Ovary (tissue), 9 donors: ENCODE results near the gene ACAP1. TPM values are rescaled to one million over a fixed set of nuclear protein-coding genes. Genes with fewer than 3 reads are reported as not detected.
A peak's percentile ranks its signal among the peaks of the same experiment; 100 is the strongest.

Experiments
- DNase-seq, 5 donors: peaks; one replicate each; pipeline ENCODE4 v3.0.0-alpha.2; 2019 to 2020
- H3K27ac ChIP-seq, 2 donors: fragments of 200-600 bp; one replicate each; pipeline versions ENCODE4 v1.5.1 to v1.8.0; 2019 to 2022
- H3K27me3 ChIP-seq: fragments of 200-600 bp; one replicate; pipeline ENCODE4 v1.8.0; 2022
- H3K36me3 ChIP-seq: fragments of 200-600 bp; sonication (generic); one replicate; pipeline ENCODE4 v1.5.1; 2019
- H3K4me1 ChIP-seq: one replicate; pipeline ENCODE4 v1.8.1; 2013; ENCODE audit warnings: mild to moderate bottlenecking, moderate library complexity; ENCODE audit not compliant: insufficient read depth
- H3K4me3 ChIP-seq: fragments of 200-600 bp; sonication (generic); one replicate; pipeline ENCODE4 v1.5.1; 2017
- H3K9me3 ChIP-seq, 2 donors: fragments of 200-600 bp in 1 of 2; sonication (generic) in 1 of 2; one replicate each; pipeline versions ENCODE4 v1.5.1 to v1.8.1; 2013 to 2019; ENCODE audit warnings: mild to moderate bottlenecking in 1 of 2, moderate library complexity in 1 of 2
- EP300 ChIP-seq: sonication (generic); formaldehyde crosslinking; IDR thresholded peaks from one replicate; pipeline ENCODE4 v1.6.1; 2017; ENCODE audit warnings: antibody characterized with exemption
- POLR2A ChIP-seq: fragments of 450-650 bp; IDR thresholded peaks from one replicate; pipeline ENCODE4 v1.6.1; 2017; ENCODE audit warnings: antibody characterized with exemption, mild to moderate bottlenecking, moderate library complexity
- WGBS, 3 donors: extraction: QIAGEN DNeasy Blood & Tissue Kit in 1 of 3; methylation state at CpG; one replicate each; pipeline versions ENCODE4 v1.1.5 to v1.1.7; 2013 to 2017; 5-methylcytosine and 5-hydroxymethylcytosine counted together
- intact Hi-C, 4 donors: fragments of 100-400 bp; cut with DNase I; formaldehyde crosslinking; loops; one replicate each; pipeline versions ENCODE4 v1.11.0 to v1.15.1; 2022 to 2023
- polyA plus RNA-seq, 2 donors: library from polyadenylated mRNA; stranded (reverse); fragments of 200-250 nt in 1 of 2; fragments of 350-450 nt in 1 of 2; fragmentation: Illumina TruSeq in 1 of 2; extraction: RNeasy Lipid Tissue Mini Kit (QIAGEN cat#74804) in 1 of 2; gene quantifications; one replicate each; pipeline ENCODE4 v1.2.3, GENCODE V29; 2013 to 2014
- total RNA-seq, 7 donors: library from RNA; depleted of rRNA in 2 of 7; stranded (reverse); fragments of >200 nt in 2 of 7; fragmentation: NEBNext Ultra II Directional in 3 of 7; extraction: Animal tissue kit (Norgen Biotek cat#: 25700) in 3 of 7; gene quantifications; one replicate each; pipeline versions ENCODE4 v1.1.0 to v1.2.4, GENCODE V29; 2016 to 2023
- TF ChIP-seq, protein P1 (sequence below), 3 donors: fragments of 450-650 bp in 2 of 3; fragments of 200-600 bp in 1 of 3; IDR thresholded peaks; one replicate each; pipeline versions ENCODE4 v1.5.1 to v1.8.0; 2016 to 2022; ENCODE audit warnings: antibody characterized with exemption in 3 of 3, mild to moderate bottlenecking in 1 of 3
- donor health status: DM: no; HTN: no; CAD: no; lungs with moderate emphysema.
- donor health status: DM: no; HTN: no; CAD: no.
- donor health status: Bipolar disorder and iron deficiency.
- donor health status: DM: yes; HTN: yes; CAD: no.
- donor health status: DM: no; HTN: no; CAD: no.
- donor health status: DM: yes; HTN: yes; CAD: no.

The ACAP1 gene
- total and polyA plus RNA-seq, 9 donors = 1.9 to 9.4 (median 5.5) TPM

DNA sequence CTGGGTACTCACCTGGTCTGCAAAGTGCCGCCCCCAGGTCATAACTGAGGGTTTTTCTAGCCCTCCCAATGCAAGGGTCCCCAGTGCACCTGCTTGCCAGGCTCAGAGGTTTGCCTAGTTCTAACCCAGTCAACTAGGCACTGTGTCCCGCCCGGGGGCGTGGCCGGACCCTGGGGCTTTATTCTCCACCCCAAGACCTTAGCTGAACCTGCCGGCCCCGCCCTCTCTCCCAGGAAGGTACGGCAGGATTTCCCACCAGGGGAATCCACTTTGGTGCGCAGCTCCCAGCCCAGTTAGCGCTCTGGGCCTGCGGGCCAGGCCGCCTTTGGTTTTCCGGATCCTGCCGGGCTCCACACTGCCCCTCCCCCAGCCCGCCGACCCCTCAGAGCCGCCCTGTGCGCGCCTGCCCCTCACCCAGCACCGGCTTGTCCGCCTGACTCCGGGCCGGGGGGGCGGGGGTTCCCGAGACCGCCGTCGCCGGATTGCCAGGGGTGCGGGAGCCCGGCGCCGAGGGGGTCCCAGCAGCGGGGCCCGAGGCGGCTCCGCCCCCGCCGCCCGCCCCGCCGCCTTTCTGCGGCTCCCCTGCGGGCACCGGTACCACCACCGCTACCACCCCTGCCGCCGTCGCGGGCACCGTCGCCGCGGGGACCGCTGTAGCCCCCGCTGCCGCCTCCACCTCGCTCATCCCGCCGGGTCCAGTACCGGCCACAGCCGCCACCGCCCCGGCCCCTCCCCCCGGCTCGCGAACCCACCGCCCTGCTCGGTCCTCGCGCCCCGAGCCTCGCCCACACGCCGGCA, 42.3 kb upstream of the ACAP1 start:
- Histone ChIP-seq H3K9me3 (no peaks in the 10 kb centered on the region), H3K27ac (no peak overlapping the region), H3K36me3 (no peaks in the 10 kb centered on the region), H3K4me3 (peak overlapping the region; percentile 6), H3K27me3 (peaks cover 3% of the 10 kb centered on the region), H3K4me1 (peaks cover 9% of the 10 kb centered on the region)
- TF ChIP-seq, protein P1, sequence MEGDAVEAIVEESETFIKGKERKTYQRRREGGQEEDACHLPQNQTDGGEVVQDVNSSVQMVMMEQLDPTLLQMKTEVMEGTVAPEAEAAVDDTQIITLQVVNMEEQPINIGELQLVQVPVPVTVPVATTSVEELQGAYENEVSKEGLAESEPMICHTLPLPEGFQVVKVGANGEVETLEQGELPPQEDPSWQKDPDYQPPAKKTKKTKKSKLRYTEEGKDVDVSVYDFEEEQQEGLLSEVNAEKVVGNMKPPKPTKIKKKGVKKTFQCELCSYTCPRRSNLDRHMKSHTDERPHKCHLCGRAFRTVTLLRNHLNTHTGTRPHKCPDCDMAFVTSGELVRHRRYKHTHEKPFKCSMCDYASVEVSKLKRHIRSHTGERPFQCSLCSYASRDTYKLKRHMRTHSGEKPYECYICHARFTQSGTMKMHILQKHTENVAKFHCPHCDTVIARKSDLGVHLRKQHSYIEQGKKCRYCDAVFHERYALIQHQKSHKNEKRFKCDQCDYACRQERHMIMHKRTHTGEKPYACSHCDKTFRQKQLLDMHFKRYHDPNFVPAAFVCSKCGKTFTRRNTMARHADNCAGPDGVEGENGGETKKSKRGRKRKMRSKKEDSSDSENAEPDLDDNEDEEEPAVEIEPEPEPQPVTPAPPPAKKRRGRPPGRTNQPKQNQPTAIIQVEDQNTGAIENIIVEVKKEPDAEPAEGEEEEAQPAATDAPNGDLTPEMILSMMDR (IDR thresholded peaks at IDR 0.05) = no peak
- TF ChIP-seq EP300 (no peak), POLR2A (no peak)
- 3 to 6% (median 5%) methylated on average over 46 to 75 of the region's 75 CpGs for WGBS, 3 donors
- DNase-seq = no peak
- intact Hi-C loops = loop anchor here in 2 of 4 donors (2.0 to 5.0 kb wide), 2 partner anchors 13 to 252 kb away; partner anchors contain the start of genes SLC16A11 (in 1 of the 2) and SLC2A4 (in 1 of the 2)

DNA sequence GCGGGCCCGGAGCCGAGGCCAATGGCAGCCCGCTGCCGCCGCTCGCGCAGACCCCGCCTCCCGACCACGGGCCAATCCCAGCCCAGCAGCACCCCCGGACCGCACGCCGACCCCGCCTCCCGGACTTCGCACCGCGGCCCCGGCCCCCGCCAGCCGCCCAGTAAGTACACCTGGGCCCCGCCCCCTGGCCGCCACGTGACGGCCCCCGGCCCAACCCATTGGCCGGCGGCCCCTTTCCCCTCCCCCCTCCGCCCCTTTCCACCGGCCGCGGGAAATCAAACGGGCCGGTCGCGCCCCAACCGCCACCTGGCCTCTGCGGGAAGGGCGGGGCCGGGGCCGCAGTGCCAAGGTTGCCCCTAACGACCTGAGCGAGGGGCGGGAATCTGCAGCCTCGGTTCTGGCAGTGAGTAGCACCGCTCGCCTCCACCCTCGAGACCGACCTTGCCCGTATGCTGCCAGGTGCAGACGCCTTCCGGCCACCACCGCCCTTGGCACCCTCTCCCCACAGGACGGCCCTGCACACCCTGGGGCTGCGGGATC, 41.6 kb upstream of the ACAP1 start, which contains the start of gene YBX2:
Gene YBX2 (minus strand): TSS at position 26 of the 540 bp plus-strand sequence. CDS start 139 bp downstream, outside the sequence.
- peak in 4 of 5 donors; percentile 34 to 67 (median 60) for DNase-seq
- Histone ChIP-seq H3K9me3 (no peaks in the 10 kb centered on the region), H3K27me3 (peaks cover 3% of the 10 kb centered on the region), H3K4me1 (peaks cover 9% of the 10 kb centered on the region), H3K27ac (no peak within 1 kb of the TSS), H3K4me3 (peak within 1 kb of the TSS; percentile 6), H3K36me3 (no peaks in the 10 kb centered on the region)
- intact Hi-C loops = loop anchor here in 3 of 4 donors (2.0 to 5.0 kb wide), 3 partner anchors 14 to 252 kb away; partner anchors contain the start of genes SLC16A11 (in 1 of the 3) and SLC2A4 (in 1 of the 3)
- 1 to 2% (median 1%) methylated on average over 34 to 57 of the region's 57 CpGs for WGBS, 3 donors
- TF ChIP-seq POLR2A (no peak), EP300 (no peak)
- TF ChIP-seq, protein P1 (IDR thresholded peaks at IDR 0.05) = no peak

DNA sequence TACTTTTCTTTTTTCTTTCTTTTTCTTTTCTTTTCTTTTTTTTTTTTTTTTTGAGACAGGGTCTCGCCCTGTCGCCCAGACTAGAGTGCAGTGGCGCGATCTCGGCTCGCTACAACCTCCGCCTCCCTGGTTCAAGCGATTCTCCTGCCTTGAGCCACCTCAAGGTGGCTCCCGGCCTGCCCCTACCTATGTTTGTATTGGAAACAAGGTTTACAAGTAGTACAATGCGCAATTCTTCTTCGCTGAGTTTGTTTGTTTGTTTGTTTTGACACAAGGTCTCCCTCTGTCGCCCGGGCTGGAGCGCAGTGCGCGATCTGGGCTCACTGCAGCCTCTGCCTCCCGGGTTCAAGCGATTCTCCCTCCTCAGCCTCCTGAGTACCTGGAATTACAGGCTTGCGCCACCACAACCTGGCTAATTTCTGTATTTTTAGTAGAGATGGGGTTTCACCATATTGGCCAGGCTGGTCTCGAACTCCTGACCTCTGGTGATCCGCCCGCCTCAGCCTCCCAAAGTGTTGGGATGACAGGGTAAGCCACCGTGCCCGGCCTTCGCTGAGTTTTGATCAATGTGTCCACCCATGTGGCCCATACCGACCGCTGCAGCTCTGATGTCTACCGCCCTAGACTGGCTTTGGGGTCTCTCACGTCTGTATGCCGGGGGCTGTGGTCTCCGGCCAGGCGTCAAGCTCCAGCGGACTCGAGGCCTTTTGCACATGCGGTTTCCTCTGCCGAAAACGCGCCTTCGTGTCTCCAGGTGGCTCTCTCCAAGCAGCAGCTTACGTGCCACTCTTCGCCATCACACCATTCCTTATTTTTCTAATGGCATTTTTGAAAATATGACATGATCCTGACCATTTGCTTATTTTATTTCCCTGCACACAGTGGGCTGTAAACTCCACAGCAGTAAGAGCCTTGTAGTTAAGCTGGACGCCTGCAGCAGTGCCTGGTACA, 40.8 kb upstream of the ACAP1 start:
- no peaks in the 10 kb centered on the region for H3K9me3 ChIP-seq
- DNase-seq = no peak
- 53 to 60% (median 57%) methylated on average over 42 of the region's 42 CpGs for WGBS, 3 donors
- peaks cover 9% of the 10 kb centered on the region for H3K4me1 ChIP-seq
- intact Hi-C loops = loop anchor here (1.0 to 5.0 kb wide), 4 partner anchors 14 to 251 kb away; partner anchors contain the start of genes SLC2A4 (in 4 of the 4) and SLC16A11 (in 1 of the 4)
- peaks cover 3% of the 10 kb centered on the region for H3K27me3 ChIP-seq
- no peak overlapping the region for H3K4me3 ChIP-seq
- no peaks in the 10 kb centered on the region for H3K36me3 ChIP-seq
- no peak overlapping the region for H3K27ac ChIP-seq
- TF ChIP-seq EP300 (no peak), POLR2A (no peak)
- TF ChIP-seq, protein P1 (IDR thresholded peaks at IDR 0.05) = no peak
